NOMO-1 (cell line): Measurements from ENCODE around the gene HOXB6.
A peak's percentile ranks its signal among the peaks of the same experiment; 100 is the strongest.

Experiments
- DNase-seq, 2 experiments: peaks; one replicate each; lab custom pipeline; 2025; ENCODE audit not compliant: unreplicated experiment in 2 of 2; lab: John Stamatoyannopoulos, UW

The HOXB6 gene

GRCh38 chr17:48624118-48624517 is 19.3 kb upstream of the HOXB6 start:
- no peak for DNase-seq

- no peak for DNase-seq
Measured at GRCh38 chr17:48623583-48623982, 18.8 kb upstream of the HOXB6 start.

GRCh38 chr17:48622857-48623256 is 18.1 kb upstream of the HOXB6 start:
- DNase-seq: no peak

- DNase-seq: no peak
Measured at GRCh38 chr17:48621410-48622392, 16.9 kb upstream of the HOXB6 start.

- DNase-seq: no peak
Measured at GRCh38 chr17:48620461-48621139, 15.8 kb upstream of the HOXB6 start.

- DNase-seq: no peak
Measured at GRCh38 chr17:48619826-48620449, 15.2 kb upstream of the HOXB6 start.

GRCh38 chr17:48618256-48618896 is 13.6 kb upstream of the HOXB6 start:
- DNase-seq: peak; percentile 51 to 68

GRCh38 chr17:48617471-48618255 is 12.9 kb upstream of the HOXB6 start:
- no peak for DNase-seq

GRCh38 chr17:48616717-48617470 is 12.1 kb upstream of the HOXB6 start:
- no peak for DNase-seq

GRCh38 chr17:48615963-48616716 is 11.4 kb upstream of the HOXB6 start:
- no peak for DNase-seq

GRCh38 chr17:48615047-48615962 is 10.5 kb upstream of the HOXB6 start, which contains the start of gene HOXB8:
HOXB8 (minus strand) TSS chr17:48615292; CDS start chr17:48614704, 588 bp downstream.
- DNase-seq: no peak

GRCh38 chr17:48613862-48614694 is 9.3 kb upstream of the HOXB6 start:
- DNase-seq: no peak

- DNase-seq: peak; percentile 43 to 45
Measured at GRCh38 chr17:48612854-48613691, 8.3 kb upstream of the HOXB6 start.

GRCh38 chr17:48612456-48612853 is 7.7 kb upstream of the HOXB6 start:
- no peak for DNase-seq

- no peak for DNase-seq
Measured at GRCh38 chr17:48611681-48612455, 7.1 kb upstream of the HOXB6 start.
